Nephron progenitor cell (in vitro differentiated cells): ENCODE measurements around the gene GRAMD1C.
"Not testable (repeated sequence)": the region's sequence is repeated elsewhere in the genome, so short reads cannot be mapped to it uniquely, and the experiment has no call there.

Experiments used
- DNase-seq: peaks from one replicate; pipeline ENCODE4 v3.0.0; 2021
- H3K27ac Mint-ChIP-seq: 2 replicates; pipeline ENCODE4 v1.8.0; 2021; ENCODE audit warnings: mild to moderate bottlenecking, moderate library complexity, mixed read lengths
- H3K27me3 Mint-ChIP-seq: 2 replicates; pipeline ENCODE4 v1.8.0; 2021; ENCODE audit warnings: mild to moderate bottlenecking, low read depth, mixed read lengths; ENCODE audit not compliant: poor library complexity
- H3K36me3 Mint-ChIP-seq: 2 replicates; pipeline ENCODE4 v1.8.0; 2021; ENCODE audit warnings: low read depth, mixed read lengths
- H3K4me1 Mint-ChIP-seq: 2 replicates; pipeline ENCODE4 v1.8.0; 2021; ENCODE audit warnings: mixed read lengths
- H3K4me3 Mint-ChIP-seq: 2 replicates; pipeline ENCODE4 v1.8.0; 2021; ENCODE audit warnings: mild to moderate bottlenecking, moderate library complexity, mixed read lengths
- H3K9me3 Mint-ChIP-seq: 2 replicates; pipeline ENCODE4 v1.8.0; 2021; ENCODE audit warnings: mild to moderate bottlenecking, moderate library complexity, mixed read lengths
- TF ChIP-seq, protein P1 (sequence below): fragments of 200-600 bp; sonication (generic); IDR thresholded peaks from 2 replicates; pipeline ENCODE4 v1.5.0; 2021; ENCODE audit warnings: antibody characterized with exemption

GRAMD1C gene

DNA sequence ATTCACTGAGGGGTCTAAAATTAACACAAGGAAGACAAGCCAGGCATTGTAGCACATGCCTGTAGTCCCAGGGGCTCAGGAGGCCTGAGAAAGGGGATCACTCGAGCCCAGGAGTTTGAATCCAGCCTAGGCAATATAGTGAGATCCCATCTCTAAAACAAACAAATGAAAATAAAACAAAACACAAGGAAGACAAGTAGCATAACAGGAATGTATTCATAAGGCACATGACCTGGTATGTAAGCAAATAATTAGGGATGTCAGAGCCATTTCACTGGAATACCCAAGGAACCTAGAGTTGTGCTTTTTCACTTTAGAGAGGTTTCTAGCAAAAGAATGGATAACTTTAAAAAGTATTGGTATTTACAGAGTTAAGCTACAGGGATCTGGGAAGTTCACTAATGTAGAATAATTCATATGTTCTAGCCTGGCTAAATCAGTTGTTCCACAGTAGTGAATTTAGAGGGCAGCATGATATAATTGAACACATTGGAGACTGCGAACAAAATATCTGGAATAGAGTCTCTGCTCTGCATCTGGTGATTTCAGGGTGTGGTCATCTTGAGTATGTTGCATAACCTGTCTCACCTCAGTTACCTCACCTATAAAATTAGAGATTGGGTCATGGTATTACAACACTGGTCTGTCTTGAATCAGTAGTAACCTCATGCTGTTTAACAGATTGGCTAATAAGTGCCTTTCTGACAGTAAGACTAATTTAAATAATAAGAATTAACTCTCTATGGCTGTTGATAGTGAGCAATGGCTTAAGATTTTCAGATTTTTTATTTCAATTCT lies 9.3 kb downstream of the GRAMD1C start:
- DNase-seq = no peak
- H3K4me3 Mint-ChIP-seq = no peak overlapping the region
- H3K36me3 Mint-ChIP-seq = no peaks in the 10 kb centered on the region
- no peaks in the 10 kb centered on the region for H3K27me3 Mint-ChIP-seq
- no peak overlapping the region for H3K27ac Mint-ChIP-seq
- no peaks in the 10 kb centered on the region for H3K4me1 Mint-ChIP-seq
- TF ChIP-seq, protein P1, sequence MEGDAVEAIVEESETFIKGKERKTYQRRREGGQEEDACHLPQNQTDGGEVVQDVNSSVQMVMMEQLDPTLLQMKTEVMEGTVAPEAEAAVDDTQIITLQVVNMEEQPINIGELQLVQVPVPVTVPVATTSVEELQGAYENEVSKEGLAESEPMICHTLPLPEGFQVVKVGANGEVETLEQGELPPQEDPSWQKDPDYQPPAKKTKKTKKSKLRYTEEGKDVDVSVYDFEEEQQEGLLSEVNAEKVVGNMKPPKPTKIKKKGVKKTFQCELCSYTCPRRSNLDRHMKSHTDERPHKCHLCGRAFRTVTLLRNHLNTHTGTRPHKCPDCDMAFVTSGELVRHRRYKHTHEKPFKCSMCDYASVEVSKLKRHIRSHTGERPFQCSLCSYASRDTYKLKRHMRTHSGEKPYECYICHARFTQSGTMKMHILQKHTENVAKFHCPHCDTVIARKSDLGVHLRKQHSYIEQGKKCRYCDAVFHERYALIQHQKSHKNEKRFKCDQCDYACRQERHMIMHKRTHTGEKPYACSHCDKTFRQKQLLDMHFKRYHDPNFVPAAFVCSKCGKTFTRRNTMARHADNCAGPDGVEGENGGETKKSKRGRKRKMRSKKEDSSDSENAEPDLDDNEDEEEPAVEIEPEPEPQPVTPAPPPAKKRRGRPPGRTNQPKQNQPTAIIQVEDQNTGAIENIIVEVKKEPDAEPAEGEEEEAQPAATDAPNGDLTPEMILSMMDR = no peak
- H3K9me3 Mint-ChIP-seq = peaks cover 4% of the 10 kb centered on the region

DNA sequence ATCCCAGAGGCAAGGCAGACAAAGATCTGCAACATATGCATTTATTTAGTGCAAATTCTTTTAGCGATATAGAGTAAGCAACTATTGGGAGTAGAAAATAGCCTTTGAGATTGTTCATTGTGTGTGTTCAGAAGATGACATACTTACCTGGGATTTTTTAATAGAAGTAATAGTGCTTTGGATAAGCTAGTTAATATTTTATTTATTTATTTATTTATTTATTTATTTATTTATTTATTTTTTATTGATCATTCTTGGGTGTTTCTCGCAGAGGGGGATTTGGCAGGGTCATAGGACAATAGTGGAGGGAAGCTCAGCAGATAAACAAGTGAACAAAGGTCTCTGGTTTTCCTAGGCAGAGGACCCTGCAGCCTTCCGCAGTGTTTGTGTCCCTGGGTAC lies 10.5 kb downstream of the GRAMD1C start:
- H3K27me3 Mint-ChIP-seq, H3K36me3 Mint-ChIP-seq, H3K27ac Mint-ChIP-seq, H3K4me1 Mint-ChIP-seq, DNase-seq, H3K4me3 Mint-ChIP-seq, H3K9me3 Mint-ChIP-seq: not testable (repeated sequence)

DNA sequence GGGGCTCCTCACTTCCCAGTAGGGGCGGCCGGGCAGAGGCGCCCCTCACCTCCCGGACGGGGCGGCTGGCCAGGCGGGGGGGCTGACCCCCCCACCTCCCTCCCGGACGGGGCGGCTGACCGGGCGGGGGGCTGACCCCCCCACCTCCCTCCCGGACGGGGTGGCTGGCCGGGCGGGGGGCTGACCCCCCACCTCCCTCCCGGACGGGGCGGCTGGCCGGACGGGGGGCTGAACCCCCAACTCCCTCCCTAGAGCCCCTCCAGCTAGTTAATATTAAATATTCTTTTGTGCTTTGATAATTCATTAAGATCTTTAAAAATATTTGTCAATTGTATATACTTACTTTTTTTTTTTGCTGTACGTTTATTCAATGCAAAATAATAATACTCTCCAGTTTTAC lies 11.3 kb downstream of the GRAMD1C start:
- H3K4me1 Mint-ChIP-seq, H3K27ac Mint-ChIP-seq, H3K9me3 Mint-ChIP-seq, H3K4me3 Mint-ChIP-seq, DNase-seq, H3K27me3 Mint-ChIP-seq, H3K36me3 Mint-ChIP-seq: not testable (repeated sequence)

DNA sequence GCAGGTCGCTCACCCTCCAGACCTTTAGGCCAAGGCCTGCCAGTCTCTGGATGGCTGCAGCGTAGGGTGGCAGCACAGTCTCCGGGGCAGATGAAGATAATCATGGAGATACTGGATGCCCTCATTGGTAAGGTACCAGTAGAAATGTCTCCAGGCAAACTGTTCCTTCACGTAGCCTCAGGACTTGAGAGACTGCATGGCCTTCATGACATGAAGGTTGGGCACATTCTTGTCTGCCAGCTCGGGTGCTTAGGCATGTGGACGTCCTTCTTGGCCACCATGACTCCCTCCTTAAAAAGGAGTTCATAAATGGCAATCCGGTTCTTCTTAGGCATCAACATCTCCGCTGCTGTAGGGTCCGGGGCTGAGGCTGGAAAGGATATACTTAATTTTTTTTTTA lies 11.8 kb downstream of the GRAMD1C start:
- not testable (repeated sequence) for H3K9me3 Mint-ChIP-seq, DNase-seq, H3K27me3 Mint-ChIP-seq, H3K36me3 Mint-ChIP-seq, H3K4me1 Mint-ChIP-seq, H3K4me3 Mint-ChIP-seq, H3K27ac Mint-ChIP-seq

DNA sequence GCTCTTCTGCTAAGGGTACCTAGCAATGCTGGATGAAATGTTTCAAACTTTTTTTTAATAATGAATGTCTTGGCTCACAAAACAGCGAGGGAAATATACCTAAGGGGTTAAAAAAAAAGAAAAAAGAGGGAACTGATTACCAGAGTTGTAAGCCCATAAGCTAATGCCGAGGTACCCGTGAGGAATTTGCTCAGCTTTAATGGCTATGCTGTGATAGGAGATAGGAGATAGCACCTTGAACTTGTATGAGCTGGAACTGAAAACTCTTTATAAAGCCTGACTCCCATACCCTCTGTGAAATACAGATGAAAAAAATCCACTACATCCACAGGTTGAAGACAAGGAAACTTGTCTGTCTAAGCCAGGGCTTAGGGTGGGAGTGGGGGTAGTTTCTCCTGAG lies 13.9 kb downstream of the GRAMD1C start:
- Mint-ChIP-seq H3K27ac (no peak overlapping the region), H3K27me3 (no peaks in the 10 kb centered on the region), H3K4me3 (no peak overlapping the region), H3K36me3 (no peaks in the 10 kb centered on the region), H3K9me3 (peaks cover 4% of the 10 kb centered on the region), H3K4me1 (peaks cover 9% of the 10 kb centered on the region)
- TF ChIP-seq, protein P1 = no peak
- no peak for DNase-seq

DNA sequence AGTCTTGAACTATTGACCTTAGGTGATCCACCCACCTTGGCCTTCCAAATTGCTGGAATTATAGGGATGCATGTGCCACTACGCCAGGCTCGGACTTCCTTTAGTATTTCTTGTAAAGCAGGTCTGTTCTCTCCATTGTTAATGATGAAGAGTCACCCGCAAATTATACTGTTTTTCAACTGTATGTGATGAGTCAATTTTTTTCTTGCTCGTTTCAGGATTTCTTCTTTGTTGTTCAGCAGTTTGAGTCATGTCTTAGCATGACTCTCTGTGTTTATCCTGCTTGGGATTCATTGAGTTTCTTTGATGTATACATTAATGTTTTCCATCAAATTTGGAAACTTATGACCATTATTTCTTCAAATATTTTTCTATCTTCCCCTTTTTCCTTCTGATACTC lies 28.9 kb downstream of the GRAMD1C start:
- no peak overlapping the region for H3K4me3 Mint-ChIP-seq
- peaks cover 5% of the 10 kb centered on the region for H3K27me3 Mint-ChIP-seq
- no peak overlapping the region for H3K27ac Mint-ChIP-seq
- DNase-seq = no peak
- no peaks in the 10 kb centered on the region for H3K36me3 Mint-ChIP-seq
- peaks cover 12% of the 10 kb centered on the region for H3K9me3 Mint-ChIP-seq
- no peaks in the 10 kb centered on the region for H3K4me1 Mint-ChIP-seq
- TF ChIP-seq, protein P1 = no peak

DNA sequence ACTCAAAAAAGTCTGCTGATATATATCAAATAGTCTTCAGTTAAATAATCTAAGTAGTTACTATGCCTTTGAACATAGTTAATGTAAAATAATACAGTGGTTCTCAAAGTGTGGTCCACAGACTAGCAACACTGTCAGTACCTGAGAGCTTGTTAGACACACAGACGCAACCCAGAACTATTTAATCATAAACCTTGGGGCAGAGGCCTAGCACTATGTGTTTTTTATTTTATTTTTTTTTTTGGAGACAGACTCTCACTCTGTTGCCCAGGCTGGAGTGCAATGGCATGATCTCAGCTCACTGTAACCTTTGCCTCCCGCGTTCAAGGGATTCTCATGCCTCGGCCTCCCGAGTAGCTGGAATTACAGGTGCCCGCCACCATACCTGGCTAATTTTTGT lies 34.7 kb downstream of the GRAMD1C start:
- Mint-ChIP-seq H3K9me3 (peaks cover 5% of the 10 kb centered on the region), H3K27me3 (peaks cover 4% of the 10 kb centered on the region), H3K4me1 (no peaks in the 10 kb centered on the region), H3K27ac (no peak overlapping the region), H3K4me3 (no peak overlapping the region), H3K36me3 (no peaks in the 10 kb centered on the region)
- no peak for DNase-seq
- TF ChIP-seq, protein P1 = no peak
